GM12878 (cell line): ENCODE results near the gene SP2. TPM values are rescaled to one million over a fixed set of nuclear protein-coding genes. Genes with fewer than 3 reads are reported as not detected.

Experiments
- ATAC-seq: fragments of 200-7000 bp; cut with Tn5 transposase; 3 replicates; pipeline ENCODE4 v1.9.1; 2020; ENCODE audit warnings: mild to moderate bottlenecking, moderate library complexity
- BruUV-seq: library from RNA; stranded (reverse); fragments of 400-500 nt; replicated peaks from 2 replicates; lab custom pipeline; 2021; lab: Mats Ljungman, UMichigan
- CTCF ChIA-PET: fragments of 300-600 bp; sonication (Branson Sonifier 250); formaldehyde crosslinking; extraction: SDS; loops from one replicate; lab custom pipeline; 2021; ENCODE audit warnings: inconsistent platforms; lab: Yijun Ruan, JAX
- POLR2A ChIA-PET: fragments of 350-600 bp; formaldehyde crosslinking; extraction: SDS; loops from one replicate; lab custom pipeline; 2021; ENCODE audit warnings: inconsistent platforms; lab: Charles Lee
- RAD21 ChIA-PET: fragments of 300-600 bp; sonication (Branson Sonifier 250); formaldehyde crosslinking; loops from one replicate; lab custom pipeline; 2023; ENCODE audit warnings: antibody characterized with exemption; ENCODE audit not compliant: unreplicated experiment; lab: Charles Lee
- SMC1A ChIA-PET: fragments of 300-600 bp; sonication (Branson Sonifier 250); formaldehyde crosslinking; loops from one replicate; lab custom pipeline; 2023; ENCODE audit not compliant: unreplicated experiment, uncharacterized antibody; lab: Charles Lee
- DNase-seq: peaks from one replicate; pipeline ENCODE4 v3.0.0-alpha.2; 2011; ENCODE audit warnings: low read depth, low spot score
- FAIRE-seq: peaks from 3 replicates; lab custom pipeline; 2011; peaks lifted over from hg19 to GRCh38; lab: Jason Lieb, UNC
- H2AFZ ChIP-seq: 2 replicates; pipeline ENCODE4 v1.6.0; 2011; ENCODE audit warnings: low read depth, low read length, control low read depth; ENCODE audit not compliant: control insufficient read depth
- H3K27ac ChIP-seq: 2 replicates; pipeline ENCODE4 v1.5.1; 2011; ENCODE audit warnings: control low read depth; ENCODE audit not compliant: control insufficient read depth, insufficient read depth
- H3K27me3 ChIP-seq, 2 experiments: replicated peaks in 1 of 2; 2 replicates each; pipeline versions ENCODE4 v1.6.0 to v1.6.1; 2011; ENCODE audit warnings: low read length in 1 of 2; ENCODE audit not compliant: control insufficient read depth in 2 of 2, insufficient read depth in 2 of 2
- H3K36me3 ChIP-seq, 2 experiments: 2 replicates each; pipeline ENCODE4 v1.5.1; 2011; ENCODE audit warnings: low read length in 1 of 2; ENCODE audit not compliant: control insufficient read depth in 2 of 2, insufficient read depth in 2 of 2
- H3K4me1 ChIP-seq: 2 replicates; pipeline ENCODE4 v1.6.1; 2011; ENCODE audit warnings: mild to moderate bottlenecking, low read length, moderate library complexity, mixed read lengths; ENCODE audit not compliant: control insufficient read depth, insufficient read depth
- H3K4me2 ChIP-seq: 2 replicates; pipeline ENCODE4 v1.6.0; 2011; ENCODE audit warnings: control low read depth; ENCODE audit not compliant: control insufficient read depth, insufficient read depth
- H3K4me3 ChIP-seq: fragments of 200-600 bp; sonication (generic); 2 replicates; pipeline ENCODE4 v1.5.1; 2016
- H3K79me2 ChIP-seq: 2 replicates; pipeline ENCODE4 v1.6.0; 2011; ENCODE audit warnings: low read length; ENCODE audit not compliant: control insufficient read depth, insufficient read depth
- H3K9ac ChIP-seq: 2 replicates; pipeline ENCODE4 v1.8.0; 2011; ENCODE audit warnings: low read length, control low read depth, mixed read lengths; ENCODE audit not compliant: control insufficient read depth, insufficient read depth
- H3K9me3 ChIP-seq: replicated peaks from 3 replicates; pipeline ENCODE4 v1.5.1; 2011; ENCODE audit warnings: mild to moderate bottlenecking, low read length; ENCODE audit not compliant: control insufficient read depth, insufficient read depth
- H4K20me1 ChIP-seq: 2 replicates; pipeline ENCODE4 v1.6.0; 2011; ENCODE audit not compliant: control insufficient read depth, insufficient read depth
- WGBS: methylation state at CpG from one replicate; pipeline ENCODE4 v1.1.6; 2016; ENCODE audit warnings: low lambda C conversion rate; ENCODE audit not compliant: insufficient replicate concordance, insufficient coverage; ENCODE audit errors: missing lambda C conversion rate; 5-methylcytosine and 5-hydroxymethylcytosine counted together
- in situ Hi-C: fragments of 300-500 bp; cut with MboI; formaldehyde crosslinking; loops from 9 replicates; pipeline ENCODE4 v1.14.3; 2018; ENCODE audit warnings: mixed read lengths
- intact Hi-C: fragments of 100-400 bp; cut with micrococcal nuclease; formaldehyde crosslinking; loops from one replicate; pipeline ENCODE4 v1.14.2; 2022; ENCODE audit not compliant: unreplicated experiment
- polyA plus RNA-seq, 11 experiments: library from polyadenylated mRNA; depleted of rRNA in 4 of 11; unstranded in 6 of 11; stranded (reverse) in 5 of 11; fragments of >200 nt; fragmentation: Nextera tagmentation in 4 of 11; fragmentation: Illumina TruSeq in 1 of 11; extraction: Ambion mirVana in 4 of 11; extraction: Trizol in 1 of 11; gene quantifications; 1 replicate in 1 of 11; 2 replicates in 10 of 11; pipeline versions ENCODE4 v1.2.1 to v1.2.3, GENCODE V29; 2011 to 2016; ENCODE audit warnings: inconsistent platforms in 2 of 11, missing spikeins in 2 of 11, low read depth in 1 of 11
- total RNA-seq, 4 experiments: library from RNA; depleted of rRNA in 3 of 4; stranded (reverse); fragments of >200 nt in 3 of 4; fragmentation: Illumina TruSeq in 1 of 4; extraction: Trizol in 1 of 4; gene quantifications; 2 replicates each; pipeline versions ENCODE4 v1.2.1 to v1.2.3, GENCODE V29; 2013 to 2021
- TF ChIP-seq, protein P1 (sequence below), 3 experiments: IDR thresholded peaks in 2 of 3; conservative IDR thresholded peaks in 1 of 3; 2 replicates each; pipeline ENCODE4 v1.5.1; 2011; ENCODE audit warnings: low read depth in 3 of 3, low read length in 3 of 3, mild to moderate bottlenecking in 3 of 3, control low read depth in 2 of 3, moderate library complexity in 2 of 3, inconsistent platforms in 1 of 3, mixed read lengths in 1 of 3; ENCODE audit not compliant: control insufficient read depth in 2 of 3, insufficient read depth in 1 of 3; ENCODE audit errors: extremely low read depth in 1 of 3
- TF ChIP-seq, protein P2 (sequence below): fragments of 450-650 bp; formaldehyde crosslinking; IDR thresholded peaks from 2 replicates; pipeline ENCODE4 v1.4.0; 2020; ENCODE audit warnings: mild to moderate bottlenecking, moderate library complexity

The SP2 gene
- total and polyA plus RNA-seq, 10 of the 15 experiments (the other 5 are each of a cell fraction or from before 2014, with no cell fraction given), result 1.2 to 19.1 (median 4.8) TPM

DNA sequence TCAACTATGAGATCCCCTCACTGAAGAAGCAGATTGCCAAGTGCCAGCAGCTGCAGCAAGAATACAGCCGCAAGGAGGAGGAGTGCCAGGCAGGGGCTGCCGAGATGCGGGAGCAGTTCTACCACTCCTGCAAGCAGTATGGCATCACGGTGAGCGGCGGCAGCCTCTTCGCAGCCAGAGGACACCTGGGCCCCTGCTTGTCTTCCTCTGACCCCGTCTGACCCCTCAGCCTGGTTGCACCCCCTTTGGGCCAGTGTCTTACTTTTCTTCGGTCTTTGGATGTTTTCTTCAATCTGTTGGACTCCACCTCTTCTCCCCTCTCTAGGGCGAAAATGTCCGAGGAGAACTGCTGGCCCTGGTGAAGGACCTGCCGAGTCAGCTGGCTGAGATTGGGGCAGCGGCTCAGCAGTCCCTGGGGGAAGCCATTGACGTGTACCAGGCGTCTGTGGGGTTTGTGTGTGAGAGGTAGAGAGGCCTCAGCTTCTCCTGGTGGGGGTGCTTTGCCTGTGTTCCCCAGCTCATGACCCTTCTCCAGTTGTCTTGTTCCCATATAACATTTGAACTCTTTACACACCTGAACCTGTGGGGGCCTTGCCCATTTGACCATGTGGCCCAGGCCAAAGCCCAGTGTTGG, 79.3 kb downstream of the SP2 start:
- Histone ChIP-seq H3K4me2 (no peak overlapping the region), H3K27me3 (no peaks in the 10 kb centered on the region), H4K20me1 (no peaks in the 10 kb centered on the region), H3K79me2 (peaks cover 20% of the 10 kb centered on the region), H2AFZ (no peak overlapping the region), H3K36me3 (peaks cover 18 to 38% of the 10 kb centered on the region in 2 experiments)
- ChIA-PET RAD21 (interaction anchor here (2.1 to 4.5 kb wide), 2 partner anchors 25 to 42 kb away, joined by 19 to 30 read pairs; no protein-coding TSS in a partner anchor), POLR2A (interaction anchor here (0.6 to 2.0 kb wide), 3 partner anchors 20 to 43 kb away, joined by 3 to 10 read pairs (median 10); no protein-coding TSS in a partner anchor), SMC1A (interaction anchor here (0.7 to 17.2 kb wide), 5 partner anchors 27 to 133 kb away, joined by 3 to 332 read pairs (median 3); no protein-coding TSS in a partner anchor)
- intact Hi-C loops (no loop called here), in situ Hi-C loops (no loop called here)
- no peak for ATAC-seq
- FAIRE-seq, result no peak
- no peak for DNase-seq
- TF ChIP-seq, protein P1, sequence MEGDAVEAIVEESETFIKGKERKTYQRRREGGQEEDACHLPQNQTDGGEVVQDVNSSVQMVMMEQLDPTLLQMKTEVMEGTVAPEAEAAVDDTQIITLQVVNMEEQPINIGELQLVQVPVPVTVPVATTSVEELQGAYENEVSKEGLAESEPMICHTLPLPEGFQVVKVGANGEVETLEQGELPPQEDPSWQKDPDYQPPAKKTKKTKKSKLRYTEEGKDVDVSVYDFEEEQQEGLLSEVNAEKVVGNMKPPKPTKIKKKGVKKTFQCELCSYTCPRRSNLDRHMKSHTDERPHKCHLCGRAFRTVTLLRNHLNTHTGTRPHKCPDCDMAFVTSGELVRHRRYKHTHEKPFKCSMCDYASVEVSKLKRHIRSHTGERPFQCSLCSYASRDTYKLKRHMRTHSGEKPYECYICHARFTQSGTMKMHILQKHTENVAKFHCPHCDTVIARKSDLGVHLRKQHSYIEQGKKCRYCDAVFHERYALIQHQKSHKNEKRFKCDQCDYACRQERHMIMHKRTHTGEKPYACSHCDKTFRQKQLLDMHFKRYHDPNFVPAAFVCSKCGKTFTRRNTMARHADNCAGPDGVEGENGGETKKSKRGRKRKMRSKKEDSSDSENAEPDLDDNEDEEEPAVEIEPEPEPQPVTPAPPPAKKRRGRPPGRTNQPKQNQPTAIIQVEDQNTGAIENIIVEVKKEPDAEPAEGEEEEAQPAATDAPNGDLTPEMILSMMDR (IDR thresholded peaks at IDR 0.05 in 2 of 3, conservative IDR thresholded peaks at IDR 0.05 in 1 of 3; ENCODE audit: control insufficient read depth in 2 of 3, extremely low read depth in 1 of 3, insufficient read depth in 1 of 3, low read depth in 3 of 3, low read length in 3 of 3), result 0 out of 6 replicates have a peak, but pooled peaks of 1 of the 3 experiments have one; percentile 8
- TF ChIP-seq, protein P2, sequence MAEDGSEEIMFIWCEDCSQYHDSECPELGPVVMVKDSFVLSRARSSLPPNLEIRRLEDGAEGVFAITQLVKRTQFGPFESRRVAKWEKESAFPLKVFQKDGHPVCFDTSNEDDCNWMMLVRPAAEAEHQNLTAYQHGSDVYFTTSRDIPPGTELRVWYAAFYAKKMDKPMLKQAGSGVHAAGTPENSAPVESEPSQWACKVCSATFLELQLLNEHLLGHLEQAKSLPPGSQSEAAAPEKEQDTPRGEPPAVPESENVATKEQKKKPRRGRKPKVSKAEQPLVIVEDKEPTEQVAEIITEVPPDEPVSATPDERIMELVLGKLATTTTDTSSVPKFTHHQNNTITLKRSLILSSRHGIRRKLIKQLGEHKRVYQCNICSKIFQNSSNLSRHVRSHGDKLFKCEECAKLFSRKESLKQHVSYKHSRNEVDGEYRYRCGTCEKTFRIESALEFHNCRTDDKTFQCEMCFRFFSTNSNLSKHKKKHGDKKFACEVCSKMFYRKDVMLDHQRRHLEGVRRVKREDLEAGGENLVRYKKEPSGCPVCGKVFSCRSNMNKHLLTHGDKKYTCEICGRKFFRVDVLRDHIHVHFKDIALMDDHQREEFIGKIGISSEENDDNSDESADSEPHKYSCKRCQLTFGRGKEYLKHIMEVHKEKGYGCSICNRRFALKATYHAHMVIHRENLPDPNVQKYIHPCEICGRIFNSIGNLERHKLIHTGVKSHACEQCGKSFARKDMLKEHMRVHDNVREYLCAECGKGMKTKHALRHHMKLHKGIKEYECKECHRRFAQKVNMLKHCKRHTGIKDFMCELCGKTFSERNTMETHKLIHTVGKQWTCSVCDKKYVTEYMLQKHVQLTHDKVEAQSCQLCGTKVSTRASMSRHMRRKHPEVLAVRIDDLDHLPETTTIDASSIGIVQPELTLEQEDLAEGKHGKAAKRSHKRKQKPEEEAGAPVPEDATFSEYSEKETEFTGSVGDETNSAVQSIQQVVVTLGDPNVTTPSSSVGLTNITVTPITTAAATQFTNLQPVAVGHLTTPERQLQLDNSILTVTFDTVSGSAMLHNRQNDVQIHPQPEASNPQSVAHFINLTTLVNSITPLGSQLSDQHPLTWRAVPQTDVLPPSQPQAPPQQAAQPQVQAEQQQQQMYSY (CRISPR knock-in tag), result no peak
- TF ChIP-seq, all 136 proteins: peak for 1
- no peak overlapping the region for H3K9ac ChIP-seq
- WGBS, result 91% methylated on average over 15 of the region's 15 CpGs
- TSS peak; percentile 38 for BruUV-seq
- no peaks in the 10 kb centered on the region for H3K9me3 ChIP-seq
- CTCF ChIA-PET, result interaction anchor here (1.3 to 14.3 kb wide), 7 partner anchors 25 to 133 kb away, joined by 3 to 463 read pairs (median 4); partner anchors contain the start of genes NFE2L1 and PNPO
- no peak overlapping the region for H3K4me3 ChIP-seq
- H3K4me1 ChIP-seq, result peaks cover 11% of the 10 kb centered on the region
- no peak overlapping the region for H3K27ac ChIP-seq
